ENCODE data around the gene ZNF780A. TPM values are rescaled to one million over a fixed set of nuclear protein-coding genes. Genes with fewer than 3 reads are reported as not detected.

ZNF780A gene
- total and polyA plus RNA-seq, 2 experiments from 2014 or later: 12.3 to 15.0 TPM

GRCh38 chr19:40129425-40129824 lies 38.7 kb upstream of the ZNF780A start (continued):
- no peak for TF ChIP-seq ZNF462 (CRISPR knock-in tag; IDR thresholded peaks at IDR 0.05)
- no peak for TF ChIP-seq EZH2phosphoT487 (IDR thresholded peaks at IDR 0.05; ENCODE audit: unreplicated experiment)
- no peak for TF ChIP-seq STAT1 (IDR thresholded peaks at IDR 0.05; ENCODE audit: unreplicated experiment)
- no peak for TF ChIP-seq EZH2 (IDR thresholded peaks at IDR 0.05; ENCODE audit: low read depth, unreplicated experiment)
- TF ChIP-seq CTCF (conservative IDR thresholded peaks at IDR 0.05; ENCODE audit: low read depth in 2 of 2): no peak
- TF ChIP-seq NANOG (IDR thresholded peaks at IDR 0.05; ENCODE audit: borderline replicate concordance): no peak
- no peak for TF ChIP-seq CREB1 (CRISPR knock-in tag; IDR thresholded peaks at IDR 0.05; ENCODE audit: low read depth)

GRCh38 chr19:40128991-40129390 lies 38.2 kb upstream of the ZNF780A start:
- H3K36me3 ChIP-seq (ENCODE audit: insufficient read depth): no peaks in the 10 kb centered on the region
- H2AFZ ChIP-seq: no peak overlapping the region
- H4K20me1 ChIP-seq (replicated peaks; ENCODE audit: insufficient read depth): no peaks in the 10 kb centered on the region
- H3K27me3 Mint-ChIP-seq (ENCODE audit: insufficient read depth, low read depth, poor library complexity): no peaks in the 10 kb centered on the region
- no peaks in the 10 kb centered on the region for H3F3A ChIP-seq (replicated peaks; ENCODE audit: low read depth)
- no peaks in the 10 kb centered on the region for H3K79me2 ChIP-seq (replicated peaks; ENCODE audit: insufficient read depth)
- H3K9me3 Mint-ChIP-seq: peaks cover 7% of the 10 kb centered on the region; the same call in 2 of the 3 replicates
- H3K9me2 ChIP-seq (ENCODE audit: insufficient read depth): no peaks in the 10 kb centered on the region
- H3K27ac ChIP-seq (ENCODE audit: low read depth): no peak overlapping the region
- H3K27ac Mint-ChIP-seq: no peak overlapping the region
- no peak overlapping the region for H3K4me3 ChIP-seq
- no peak overlapping the region for H3K4me2 ChIP-seq
- no peak for ATAC-seq
- DNase-seq (ENCODE audit: low spot score): no peak
- no peak overlapping the region for H3K4me3 Mint-ChIP-seq
- H3K4me1 Mint-ChIP-seq: no peaks in the 10 kb centered on the region
- H3K4me1 ChIP-seq (ENCODE audit: insufficient read depth): no peaks in the 10 kb centered on the region
- H3K36me3 Mint-ChIP-seq (ENCODE audit: low read depth): no peaks in the 10 kb centered on the region
- H3K27me3 ChIP-seq (ENCODE audit: insufficient read depth): no peaks in the 10 kb centered on the region
- no peak for TF ChIP-seq ETS1 (IDR thresholded peaks at IDR 0.05)
